Measurements from ENCODE around the gene DNAL1.

DNAL1 gene

DNA sequence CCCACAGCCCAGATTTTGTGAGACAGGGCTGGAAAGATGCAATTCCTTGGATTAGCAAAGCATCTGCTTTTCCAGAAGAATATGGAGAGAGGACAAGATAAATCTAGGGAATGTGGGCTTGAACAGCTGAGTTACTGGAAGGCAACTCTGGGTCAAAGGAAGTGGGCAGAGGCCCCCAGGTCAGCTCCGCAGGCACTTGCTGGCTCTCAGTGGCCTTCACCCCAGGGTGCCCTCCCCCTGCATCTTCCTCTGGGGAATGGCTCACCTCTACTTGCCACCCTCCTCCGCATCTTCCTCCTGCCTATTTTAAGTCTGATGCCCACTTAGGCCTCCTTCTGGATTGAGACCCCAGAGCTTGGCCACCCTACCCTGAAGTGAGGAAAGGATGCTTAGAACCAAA, 79.9 kb downstream of the DNAL1 start:
- DNase-seq (ENCODE audit: low read depth), result no peak

DNA sequence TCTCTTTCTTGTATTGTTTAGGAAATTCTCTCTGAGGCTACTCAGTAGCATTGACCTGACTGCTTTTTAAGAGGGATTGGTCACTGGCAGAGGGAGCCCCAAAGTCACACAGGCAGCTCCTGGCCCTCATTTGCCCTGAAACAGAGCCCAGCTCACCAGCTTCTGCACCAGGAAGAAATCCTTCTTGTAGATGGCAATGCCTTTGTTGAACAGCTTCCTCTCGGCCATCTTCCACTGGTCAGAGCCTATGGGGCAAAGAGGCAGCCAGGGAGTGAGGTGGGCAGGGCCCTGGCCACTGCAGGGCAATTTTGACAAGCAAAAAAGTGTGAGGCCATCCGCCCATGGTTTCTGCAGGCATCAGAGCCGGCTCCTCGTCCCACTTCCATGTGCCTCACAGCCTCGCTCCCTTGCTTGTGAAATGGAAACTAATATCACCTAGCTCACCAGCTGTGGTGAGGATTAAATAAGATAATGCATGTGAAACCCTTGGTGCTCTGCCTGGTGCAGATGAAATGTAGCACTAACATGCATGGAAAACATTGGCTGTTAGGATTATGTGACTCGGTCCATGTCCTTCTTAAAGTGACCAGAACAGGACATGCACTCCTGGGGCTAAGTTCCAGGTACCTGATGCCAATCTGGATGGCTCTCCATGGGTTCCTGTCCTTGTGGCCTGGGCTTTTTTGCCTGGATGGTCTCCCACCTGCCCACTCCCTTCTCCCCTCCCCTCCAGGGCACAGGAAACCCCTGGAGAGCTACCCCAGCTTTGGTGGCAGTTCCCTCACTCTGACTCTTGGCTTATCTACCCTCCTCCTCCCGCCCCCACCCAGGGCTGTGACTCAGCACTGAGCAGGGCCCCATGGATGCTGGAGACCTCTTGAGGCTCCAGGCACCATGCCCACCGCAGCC, 80.6 kb downstream of the DNAL1 start:
- DNase-seq (ENCODE audit: low read depth), result no peak

DNA sequence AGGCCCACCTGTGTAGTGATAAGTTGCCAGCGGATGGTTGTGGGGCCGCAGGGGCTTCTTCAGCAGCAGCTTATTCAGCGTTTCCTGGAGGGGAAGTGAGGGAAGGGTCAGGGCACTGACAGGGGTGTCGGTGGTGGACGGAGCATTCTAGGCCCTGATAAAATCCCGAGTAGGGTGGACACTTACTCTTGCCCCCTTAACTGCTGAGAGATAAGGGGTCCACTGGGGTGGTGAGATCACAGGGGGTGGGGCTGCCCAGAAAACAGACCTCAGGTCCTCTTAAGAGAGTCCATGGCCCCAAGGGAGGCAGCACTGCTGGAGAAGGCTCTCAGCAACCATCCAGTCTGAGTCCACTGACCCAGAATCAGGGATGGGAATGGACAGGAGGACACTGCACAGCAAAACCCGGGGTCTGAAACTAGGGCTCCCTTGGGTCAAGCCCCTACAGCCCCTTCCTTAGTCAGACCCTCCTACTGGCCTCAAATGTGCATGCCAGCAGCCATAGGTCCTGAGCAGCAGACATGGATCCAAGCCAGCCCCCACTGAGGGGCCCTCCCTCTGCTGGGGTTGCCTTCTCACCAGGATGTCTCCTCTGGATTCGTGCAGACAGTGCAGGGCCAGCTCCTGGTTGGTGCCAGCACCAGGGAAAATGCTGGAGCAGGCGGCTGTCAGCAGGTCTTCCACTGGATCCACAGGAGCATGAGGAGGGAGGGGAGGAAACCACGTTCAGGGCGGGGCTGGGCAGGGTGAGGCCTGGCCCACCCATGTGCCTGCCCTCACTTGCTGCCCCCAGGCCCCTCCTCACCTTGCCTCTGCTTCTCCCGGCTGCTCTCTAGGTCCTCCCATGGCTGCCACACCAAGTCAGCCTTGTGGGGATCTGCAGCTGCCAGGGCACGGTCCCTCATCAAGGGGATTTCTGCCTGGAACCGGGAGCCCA, 81.5 kb downstream of the DNAL1 start:
- DNase-seq (ENCODE audit: low read depth), result no peak

DNA sequence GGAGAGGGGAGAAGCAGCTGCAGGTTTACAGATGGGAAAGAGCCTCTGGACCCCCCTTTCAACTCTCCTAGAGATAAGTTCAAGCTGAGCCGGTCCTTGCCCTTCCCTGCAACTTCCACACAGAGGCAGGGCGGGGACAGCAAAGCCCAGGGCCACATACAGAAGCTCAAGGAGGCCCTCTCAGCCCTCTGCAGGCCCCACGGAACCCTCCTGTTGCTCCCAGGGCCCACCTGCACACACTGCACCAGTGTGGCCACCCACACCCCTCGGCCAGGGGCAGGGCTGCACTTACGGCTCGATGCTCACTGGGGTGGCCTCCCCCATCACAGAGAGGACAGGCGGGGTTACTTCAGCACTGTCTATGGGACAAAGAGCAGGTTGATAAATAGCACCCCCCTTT, 82.4 kb downstream of the DNAL1 start:
- DNase-seq (ENCODE audit: low read depth), result no peak

DNA sequence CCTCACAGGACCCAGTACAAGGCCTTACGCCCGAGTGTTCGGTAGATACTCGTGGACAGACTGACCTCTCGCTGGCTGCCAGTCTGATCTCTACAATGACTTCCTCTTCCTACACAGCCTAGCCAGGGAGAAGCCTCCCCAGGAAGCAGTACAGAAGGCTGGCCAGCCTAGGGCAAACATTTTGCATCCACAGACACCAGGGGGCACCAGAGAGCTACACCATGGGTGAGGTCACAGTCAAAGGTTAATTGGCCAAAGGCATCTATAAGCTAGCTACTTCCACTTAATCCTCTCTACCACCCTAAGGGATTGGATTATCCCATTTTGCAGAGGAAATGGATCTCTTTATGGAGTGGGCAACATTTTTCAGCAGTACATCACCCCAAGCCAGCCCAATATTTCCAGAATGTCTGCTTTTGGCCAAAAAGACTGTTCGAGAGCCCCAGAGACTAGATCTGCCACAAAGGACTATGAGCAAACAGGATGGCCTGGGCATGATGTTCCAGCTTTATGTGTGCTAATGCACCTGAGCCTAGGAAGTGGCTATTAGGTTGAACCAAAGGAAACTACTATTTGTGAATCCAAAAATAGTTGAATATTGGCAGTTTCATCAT, 84.0 kb downstream of the DNAL1 start:
- peak; percentile 77 for DNase-seq (ENCODE audit: low read depth)

DNA sequence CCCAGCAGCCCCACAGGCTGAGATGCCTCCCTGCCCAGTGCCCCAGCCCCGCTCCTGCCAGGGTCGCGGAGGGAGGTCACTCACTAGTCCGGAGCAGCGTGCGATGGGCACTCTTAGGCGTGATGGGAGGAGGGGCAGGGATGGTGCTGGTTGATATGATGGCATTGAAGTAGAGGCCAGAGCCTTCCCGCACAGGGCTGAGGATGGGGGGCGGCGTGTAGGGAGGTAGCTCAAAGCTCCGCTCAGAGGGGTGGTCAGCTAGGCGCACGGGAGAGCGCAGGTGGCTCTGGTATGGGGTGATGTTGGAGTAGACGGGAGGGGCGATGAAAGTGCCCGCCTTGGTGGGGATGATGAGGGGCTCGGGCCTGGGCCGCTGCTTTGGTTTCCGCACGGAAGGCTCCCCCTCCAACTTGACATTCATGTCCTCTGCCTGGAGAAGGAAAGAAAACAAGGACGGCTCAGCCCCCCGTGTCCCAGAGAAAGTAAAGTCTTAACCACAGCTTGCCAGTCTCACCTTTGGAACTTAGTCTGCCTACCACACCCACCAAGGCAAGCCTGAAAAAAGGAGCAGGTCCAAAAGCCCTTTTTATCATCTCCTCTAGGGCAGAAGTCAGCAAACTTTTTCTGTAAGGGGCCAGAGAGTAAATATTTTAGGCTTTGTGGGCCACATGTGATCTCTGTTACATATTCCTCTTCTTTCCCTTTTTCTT, 84.9 kb downstream of the DNAL1 start:
- no peak for DNase-seq (ENCODE audit: low read depth)

DNA sequence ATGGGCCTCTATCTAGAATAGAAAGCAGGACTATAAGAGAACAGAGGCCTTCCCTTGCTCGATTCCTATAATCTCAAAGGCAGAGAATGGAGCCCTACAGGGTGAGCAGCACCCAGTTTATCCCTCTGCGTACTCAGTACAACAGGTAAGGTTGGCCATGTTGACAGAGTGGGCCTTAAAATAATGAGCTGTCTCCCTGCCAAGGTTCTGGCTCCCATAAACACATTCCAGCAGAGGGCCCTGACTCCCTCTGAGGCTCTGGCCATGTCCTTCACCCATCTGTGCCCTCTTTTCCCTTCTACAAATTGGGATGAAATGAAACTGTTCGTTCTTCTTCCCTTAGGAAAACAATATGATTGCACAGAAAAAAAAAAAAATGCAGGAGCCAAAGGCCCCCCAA, 86.3 kb downstream of the DNAL1 start:
- no peak for DNase-seq (ENCODE audit: low read depth)

DNA sequence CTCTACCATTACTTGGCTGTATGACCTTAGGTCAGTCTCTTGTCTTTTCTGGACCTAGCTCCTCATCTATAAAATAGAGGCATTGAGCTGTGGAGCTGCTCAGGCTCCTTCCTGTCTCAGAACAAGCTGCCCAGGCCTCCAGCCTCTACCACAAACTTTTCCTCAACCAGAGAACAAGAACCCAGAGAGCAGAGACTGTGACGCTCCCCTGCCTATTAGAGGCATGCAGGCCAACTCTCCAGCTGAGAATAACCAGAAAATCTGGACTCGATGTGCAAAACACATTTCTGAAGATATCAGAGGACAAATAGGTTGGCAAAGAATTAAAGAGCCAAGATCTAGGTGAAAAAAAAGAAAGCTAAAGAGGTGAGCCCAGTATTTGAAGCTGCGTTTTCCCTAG, 87.2 kb downstream of the DNAL1 start:
- DNase-seq (ENCODE audit: low read depth), result no peak

DNA sequence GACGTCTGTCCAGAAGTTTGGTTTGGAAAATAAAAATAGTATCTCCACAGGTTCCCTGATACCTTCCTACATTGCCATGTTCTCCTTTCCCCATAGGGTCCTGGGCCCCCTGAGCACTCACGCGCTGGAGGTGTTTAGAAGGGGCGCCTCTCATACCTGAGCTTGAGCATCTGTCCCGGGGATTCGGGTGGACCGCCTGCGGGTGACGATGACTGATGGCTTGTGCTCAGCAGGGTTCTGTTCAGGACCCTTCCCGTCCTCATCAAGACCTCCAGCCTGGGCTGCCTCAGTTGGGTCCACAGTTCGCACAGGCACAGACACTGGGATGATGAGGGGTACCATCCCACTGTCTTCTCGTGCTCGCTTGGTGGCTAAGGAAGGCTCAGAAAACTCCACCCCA, 92.1 kb downstream of the DNAL1 start:
- DNase-seq (ENCODE audit: low read depth), result no peak

DNA sequence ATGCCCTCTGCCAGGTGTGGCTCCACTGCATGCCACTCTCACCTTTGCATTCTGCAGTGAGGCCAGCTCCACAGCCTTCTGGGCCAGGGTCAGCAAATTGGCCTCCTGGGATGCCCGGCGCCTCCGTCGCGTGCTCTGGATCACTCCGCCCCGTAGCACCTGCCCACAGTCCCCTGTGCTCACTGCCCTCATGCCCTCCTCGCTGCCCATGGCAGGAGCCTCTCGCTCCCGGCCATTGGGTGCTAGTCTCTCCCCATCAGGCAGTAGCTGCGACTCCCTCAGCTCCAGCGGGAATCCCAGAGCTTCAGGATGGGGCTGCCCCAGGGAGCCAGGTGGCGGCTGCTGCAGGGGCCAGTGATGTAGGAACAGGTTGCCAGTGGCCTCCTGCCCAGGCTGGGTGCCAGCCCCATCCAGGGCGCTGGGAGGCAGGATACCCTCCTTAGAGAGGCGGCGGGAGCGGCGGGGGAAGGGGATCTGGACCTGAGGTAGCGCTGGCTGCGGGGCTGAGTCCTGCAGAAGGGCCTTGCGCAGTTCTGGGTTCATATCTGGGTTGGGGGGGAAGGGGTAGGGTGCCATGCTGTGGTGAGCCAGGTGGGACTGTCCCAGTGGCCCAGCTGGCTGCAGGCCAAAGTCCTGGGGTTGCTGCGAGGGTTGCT, 93.9 kb downstream of the DNAL1 start:
- no peak for DNase-seq (ENCODE audit: low read depth)

DNA sequence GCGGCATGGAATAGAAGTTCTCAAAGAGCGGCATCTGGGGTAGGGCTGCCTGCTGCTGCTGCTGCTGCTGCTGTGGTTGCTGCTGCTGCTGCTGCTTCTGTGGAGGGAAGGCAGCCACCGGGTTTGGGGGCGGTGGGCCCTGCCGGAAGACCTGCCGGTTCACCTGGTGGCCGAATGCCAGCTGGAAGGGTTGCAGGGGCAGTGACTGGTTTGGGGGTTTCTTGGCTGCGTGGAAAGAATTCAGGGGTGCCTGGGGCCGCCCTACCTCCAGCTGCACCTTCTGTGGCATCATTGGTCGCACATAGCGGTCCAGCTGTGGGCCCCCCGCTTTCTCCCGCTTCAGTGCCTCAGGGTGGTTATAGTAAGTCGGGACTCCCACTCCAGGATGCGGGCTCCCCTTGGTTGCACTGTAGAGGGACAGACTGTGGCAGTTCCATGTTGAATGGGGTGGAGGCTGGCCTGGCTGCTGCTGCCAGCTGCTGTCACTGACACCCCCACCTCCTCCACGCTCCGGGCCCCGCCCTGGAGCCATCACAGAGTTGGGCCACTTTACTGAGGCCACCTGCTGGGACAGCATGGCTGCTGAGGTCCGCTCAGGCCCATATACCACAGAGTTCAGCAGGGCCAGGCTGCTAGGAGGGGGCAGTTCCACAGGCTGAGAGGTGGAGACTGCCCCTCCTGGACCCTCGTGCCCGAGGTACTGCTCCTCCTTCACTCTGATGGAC, 94.5 kb downstream of the DNAL1 start:
- DNase-seq (ENCODE audit: low read depth), result no peak

DNA sequence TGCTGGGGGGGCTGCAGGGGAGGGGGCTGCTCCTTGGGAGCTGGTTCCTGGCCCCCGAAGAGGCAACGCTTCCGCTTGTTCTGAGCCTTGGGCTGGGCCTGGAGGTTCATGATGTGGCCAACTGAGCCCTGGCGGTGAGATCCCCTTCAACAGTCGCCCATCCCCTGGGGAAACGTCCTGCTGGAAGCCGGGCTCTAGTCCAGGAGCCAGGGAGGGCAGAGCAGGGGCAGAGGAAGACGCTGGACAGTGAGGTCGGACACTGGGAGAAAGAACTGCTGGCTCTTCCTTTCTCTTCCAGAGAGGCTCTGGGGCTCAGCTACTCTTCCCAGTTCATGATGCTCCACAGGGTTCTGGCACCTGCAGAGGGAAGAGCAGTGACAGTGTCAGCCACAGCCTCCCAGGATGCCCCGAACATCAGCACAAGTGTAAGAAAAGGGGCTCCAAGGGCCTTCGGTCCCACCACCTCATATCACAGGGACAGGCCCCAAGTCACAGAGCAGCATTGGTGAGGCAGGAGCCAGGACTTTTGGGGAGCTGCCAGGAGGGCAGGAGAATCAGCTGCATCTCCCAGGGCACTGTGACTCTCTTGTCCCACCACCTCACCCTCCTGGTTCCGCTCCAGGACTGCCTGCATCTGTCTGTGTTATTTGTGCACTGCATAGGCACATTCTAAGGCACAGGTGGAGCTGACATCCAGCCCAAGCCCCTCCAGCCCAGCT, 95.3 kb downstream of the DNAL1 start:
- DNase-seq (ENCODE audit: low read depth), result no peak

DNA sequence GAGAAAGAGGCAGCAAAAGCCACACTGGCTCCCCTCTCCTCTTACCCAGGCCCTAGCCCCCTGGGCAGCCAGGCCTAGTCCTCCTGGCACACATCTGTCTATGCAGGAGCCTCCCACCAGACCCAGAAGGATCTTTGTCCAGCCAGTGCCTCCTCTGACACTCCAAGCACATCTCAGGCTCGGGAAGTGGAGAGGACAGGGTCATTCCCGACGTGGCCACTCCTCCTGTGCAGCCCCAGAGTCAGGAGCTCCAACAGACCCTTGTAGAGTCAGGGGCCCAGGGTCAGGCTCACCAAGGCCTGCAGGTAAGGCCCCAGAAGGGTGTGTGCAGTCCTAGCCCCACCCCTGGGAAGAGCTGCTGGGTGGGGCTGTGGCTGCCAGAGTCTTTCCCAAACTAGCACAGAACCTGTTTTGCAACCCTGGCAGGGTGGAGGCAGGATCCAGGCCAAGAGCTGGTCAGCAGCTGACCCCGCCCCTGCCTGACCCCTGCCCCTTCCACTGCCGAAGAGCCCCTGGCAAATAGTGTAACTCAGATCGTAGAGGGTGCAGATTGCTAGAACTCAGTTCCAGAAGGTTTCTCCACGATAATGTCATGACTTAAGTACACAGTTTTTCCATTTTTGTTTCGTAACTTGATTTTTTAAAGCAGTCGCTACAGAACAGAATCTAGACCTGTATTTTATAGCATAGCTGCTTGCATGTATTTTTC, 96.0 kb downstream of the DNAL1 start:
- no peak for DNase-seq (ENCODE audit: low read depth)

DNA sequence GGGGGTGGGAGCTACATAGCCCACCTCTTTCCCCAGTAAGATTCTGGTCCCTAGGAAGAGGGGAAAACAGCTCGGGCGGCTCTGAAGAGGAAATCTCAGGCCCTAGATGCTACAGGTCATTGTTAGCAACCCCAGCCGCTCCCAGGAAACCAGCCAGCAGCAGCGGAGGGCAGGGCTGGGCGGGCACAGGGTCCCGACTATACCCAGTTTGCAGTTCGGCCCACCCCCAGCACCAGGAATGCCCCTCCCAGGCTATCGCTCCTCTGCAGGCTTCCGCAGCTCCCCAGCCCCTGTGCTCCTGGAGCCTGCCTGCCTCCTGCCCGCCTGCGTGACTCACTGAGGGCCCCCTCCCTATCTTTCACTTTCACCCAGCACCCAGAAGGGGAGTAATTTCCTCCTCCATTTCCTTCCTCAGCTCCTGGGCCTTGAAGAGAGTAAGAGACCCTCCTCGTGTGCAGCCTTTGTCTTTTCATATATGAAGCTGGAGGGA, 96.6 kb downstream of the DNAL1 start:
- no peak for DNase-seq (ENCODE audit: low read depth)

DNA sequence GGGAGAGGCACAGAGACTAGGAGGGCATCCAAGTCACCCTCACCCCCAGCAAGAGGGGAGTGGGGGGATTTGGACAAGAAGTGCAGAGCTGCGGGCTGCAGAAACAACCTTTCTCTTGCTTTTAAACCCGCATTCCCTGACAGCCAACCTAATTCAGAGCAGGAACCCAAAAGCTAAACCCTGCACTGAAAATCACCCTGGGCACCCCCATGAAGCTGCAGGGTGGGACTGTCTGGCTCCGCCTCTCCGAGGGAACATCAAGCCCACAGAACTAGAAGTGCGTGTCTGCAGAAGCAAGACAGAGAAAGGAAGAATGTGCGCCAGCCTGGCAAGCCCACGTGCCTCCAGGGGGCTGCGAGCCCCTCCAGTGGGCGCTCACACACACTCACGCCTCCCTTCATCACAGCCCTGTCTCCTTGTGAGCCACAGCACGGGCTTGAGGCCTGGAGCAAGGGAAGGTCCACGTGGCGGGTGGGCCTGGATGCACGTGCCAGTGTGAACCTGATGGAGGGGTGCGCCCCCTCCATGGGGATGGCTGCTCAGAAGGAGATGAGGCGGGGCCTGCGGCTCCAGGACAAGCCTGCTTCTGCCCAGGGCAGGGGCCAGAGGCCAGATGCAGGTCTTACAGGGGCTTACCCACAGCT, 97.2 kb downstream of the DNAL1 start:
- no peak for DNase-seq (ENCODE audit: low read depth)

DNA sequence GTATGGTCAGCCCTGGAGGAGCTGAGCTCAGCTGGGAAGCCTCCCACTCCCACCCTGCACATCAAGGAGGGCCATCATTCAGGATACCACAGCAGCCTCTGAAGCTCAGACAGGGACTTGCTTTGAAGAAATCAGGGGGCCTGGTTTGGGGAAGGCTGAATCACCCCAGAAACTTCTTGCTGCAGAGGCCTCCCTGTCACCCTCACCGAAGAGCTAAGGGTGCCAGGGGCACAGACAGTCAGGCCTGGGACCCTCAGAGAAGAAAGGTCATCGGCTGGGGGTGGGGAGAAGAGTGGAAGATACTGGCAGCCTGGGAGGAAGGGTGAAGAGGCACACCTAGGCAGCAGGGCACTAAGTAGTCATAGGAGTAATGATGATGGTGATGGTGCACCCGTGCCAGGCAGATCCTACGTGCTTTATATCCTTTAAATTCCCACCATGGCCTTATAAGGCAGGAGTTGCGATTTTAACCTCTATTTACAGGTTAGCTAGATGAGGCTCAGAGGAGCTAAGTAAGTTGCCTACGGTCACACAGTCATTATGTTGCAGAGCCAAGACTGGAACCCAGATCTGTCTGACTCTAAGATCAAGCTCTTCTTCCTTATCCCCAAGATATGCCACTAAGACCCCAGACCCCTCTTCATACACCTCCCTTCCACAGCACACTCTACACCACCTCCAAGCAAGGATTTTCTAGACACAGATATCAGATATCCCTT, 97.9 kb downstream of the DNAL1 start:
- DNase-seq (ENCODE audit: low read depth), result no peak

DNA sequence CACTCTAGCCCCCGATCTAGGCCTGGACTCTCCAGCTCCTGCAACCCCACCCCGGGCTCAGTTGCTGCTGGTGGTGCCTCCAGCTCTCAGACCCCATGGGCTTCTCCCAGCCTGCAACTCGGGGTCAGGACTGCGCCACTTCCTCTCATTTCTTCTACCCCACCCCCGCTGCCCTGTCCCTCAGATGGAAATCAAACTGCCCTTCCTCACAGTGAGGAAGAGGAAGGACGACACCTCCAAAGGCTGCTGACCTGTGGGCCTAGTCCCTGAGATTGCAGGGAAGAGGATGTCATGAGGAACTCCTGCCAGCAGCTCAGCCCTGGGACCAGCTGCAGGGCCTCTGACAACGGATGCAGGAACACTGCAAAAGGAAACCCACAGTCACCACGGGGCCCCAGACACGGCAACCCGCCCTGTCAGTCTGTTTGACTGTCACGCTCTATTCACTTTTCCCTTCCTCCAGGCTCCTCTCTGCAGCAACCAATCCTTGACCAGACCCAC, 98.7 kb downstream of the DNAL1 start:
- no peak for DNase-seq (ENCODE audit: low read depth)

Measured in stimulated activated CD8-positive, alpha-beta memory T cell treated with anti-CD3 and anti-CD28 coated beads, Interleukin-15, amount 100 ng/mL, for 24 hours (primary cell).